B cell (primary cell): Measurements from ENCODE around the gene CRISPLD2. TPM values are rescaled to one million over a fixed set of nuclear protein-coding genes. Genes with fewer than 3 reads are reported as not detected.

Experiments
- ATAC-seq: fragments of 200-7000 bp; cut with Tn5 transposase; one replicate; pipeline ENCODE4 v1.10.0; 2021; ENCODE audit warnings: low read depth, mild to moderate bottlenecking, moderate number of reproducible peaks, moderate library complexity
- CTCF ChIA-PET: fragments of 350-600 bp; sonication (Branson Sonifier 250); formaldehyde crosslinking; loops from one replicate; lab custom pipeline; 2021; ENCODE audit warnings: antibody characterized with exemption, inconsistent platforms; lab: Charles Lee
- POLR2A ChIA-PET: fragments of 350-600 bp; sonication (Branson Sonifier 250); formaldehyde crosslinking; loops from one replicate; lab custom pipeline; 2021; ENCODE audit warnings: antibody characterized with exemption; lab: Charles Lee
- DNase-seq: peaks from one replicate; pipeline ENCODE4 v3.0.0; 2013
- H2AFZ ChIP-seq: 2 replicates; pipeline ENCODE4 v1.6.1; 2012; ENCODE audit warnings: mild to moderate bottlenecking, low read depth, low read length; ENCODE audit not compliant: insufficient read depth, poor library complexity, severe bottlenecking
- H3K27ac ChIP-seq, 2 donors: 1 replicate in 1 of 2; 2 replicates in 1 of 2; pipeline ENCODE4 v1.5.1; 2012 to 2013; ENCODE audit warnings: low read length in 2 of 2, mild to moderate bottlenecking in 2 of 2, moderate library complexity in 1 of 2
- H3K27me3 ChIP-seq, 4 experiments: fragments of 200-600 bp in 1 of 4; sonication (generic) in 1 of 4; replicated peaks in 1 of 4; 1 replicate in 2 of 4; 2 replicates in 2 of 4; pipeline versions ENCODE4 v1.6.1 to v1.7.0; 2013 to 2016; ENCODE audit warnings: low read length in 3 of 4, mild to moderate bottlenecking in 2 of 4, mixed read lengths in 1 of 4, moderate library complexity in 1 of 4; ENCODE audit not compliant: insufficient read depth in 4 of 4, control insufficient read depth in 3 of 4; ENCODE audit errors: control extremely low read depth in 1 of 4
- H3K36me3 ChIP-seq, 2 experiments: replicated peaks in 1 of 2; 1 replicate in 1 of 2; 2 replicates in 1 of 2; pipeline versions ENCODE4 v1.6.1 to v1.7.1; 2013; ENCODE audit warnings: low read length in 1 of 2; ENCODE audit not compliant: insufficient read depth in 2 of 2, control insufficient read depth in 1 of 2; ENCODE audit errors: control extremely low read depth in 1 of 2, extremely low read depth in 1 of 2
- H3K4me1 ChIP-seq, 2 donors: fragments of 200-600 bp in 1 of 2; sonication (generic) in 1 of 2; 1 replicate in 1 of 2; 2 replicates in 1 of 2; pipeline versions ENCODE4 v1.5.1 to v1.6.1; 2013 to 2017; ENCODE audit warnings: low read length in 2 of 2; ENCODE audit not compliant: control insufficient read depth in 2 of 2, insufficient read depth in 2 of 2
- H3K4me2 ChIP-seq: replicated peaks from 2 replicates; pipeline ENCODE3; 2012; ENCODE audit warnings: mild to moderate bottlenecking, low read depth, low read length; ENCODE audit not compliant: poor library complexity, severe bottlenecking
- H3K4me3 ChIP-seq, 5 experiments: fragments of 200-600 bp in 1 of 5; sonication (generic) in 1 of 5; 1 replicate in 3 of 5; 2 replicates in 2 of 5; pipeline versions ENCODE4 v1.5.1 to v1.7.0; 2011 to 2016; ENCODE audit warnings: low read length in 4 of 5, mild to moderate bottlenecking in 4 of 5, low read depth in 2 of 5, control low read depth in 1 of 5, moderate library complexity in 1 of 5; ENCODE audit not compliant: insufficient read depth in 1 of 5; ENCODE audit errors: control extremely low read depth in 1 of 5, extremely low read depth in 1 of 5
- H3K79me2 ChIP-seq: fragments of 200-600 bp; sonication (generic); one replicate; pipeline ENCODE4 v1.6.0; 2016; ENCODE audit warnings: low read length; ENCODE audit not compliant: control insufficient read depth, insufficient read depth
- H3K9ac ChIP-seq: fragments of 200-600 bp; sonication (generic); 2 replicates; pipeline ENCODE4 v1.6.1; 2017; ENCODE audit warnings: mild to moderate bottlenecking, low read length, moderate library complexity
- H3K9me3 ChIP-seq, 3 donors: one replicate each; pipeline versions ENCODE4 v1.6.1 to v1.7.1; 2013; ENCODE audit warnings: low read length in 2 of 3; ENCODE audit not compliant: control insufficient read depth in 2 of 3, insufficient read depth in 1 of 3; ENCODE audit errors: control extremely low read depth in 1 of 3
- H4K20me1 ChIP-seq: 2 replicates; pipeline ENCODE4 v1.6.0; 2012; ENCODE audit warnings: mild to moderate bottlenecking, low read length; ENCODE audit not compliant: insufficient read depth, control insufficient read depth, poor library complexity, severe bottlenecking
- H3K27ac Mint-ChIP-seq: one replicate; pipeline ENCODE4 v1.8.0; 2021; ENCODE audit warnings: mixed read lengths
- H3K27me3 Mint-ChIP-seq: one replicate; pipeline ENCODE4 v1.8.0; 2021; ENCODE audit warnings: mixed read lengths
- H3K4me1 Mint-ChIP-seq: one replicate; pipeline ENCODE4 v1.8.0; 2021; ENCODE audit warnings: mixed read lengths
- H3K4me3 Mint-ChIP-seq: one replicate; pipeline ENCODE4 v1.8.0; 2021; ENCODE audit warnings: mixed read lengths
- H3K9me3 Mint-ChIP-seq: one replicate; pipeline ENCODE4 v1.8.0; 2022; ENCODE audit warnings: mixed read lengths; ENCODE audit not compliant: insufficient read depth
- EZH2 ChIP-seq: IDR thresholded peaks from 2 replicates; pipeline ENCODE4 v1.6.1; 2012; ENCODE audit warnings: borderline replicate concordance, low read depth, mild to moderate bottlenecking, moderate library complexity, low read length; ENCODE audit not compliant: insufficient read depth, poor library complexity, severe bottlenecking
- WGBS: methylation state at CpG from one replicate; pipeline ENCODE4 v1.1.5; 2013; ENCODE audit warnings: missing lambda C conversion rate; ENCODE audit not compliant: insufficient coverage; 5-methylcytosine and 5-hydroxymethylcytosine counted together
- intact Hi-C: fragments of 100-400 bp; cut with micrococcal nuclease; formaldehyde crosslinking; loops from one replicate; pipeline ENCODE4 v1.10.0; 2022
- polyA plus RNA-seq: library from polyadenylated mRNA; depleted of rRNA; stranded (reverse); fragments of >200 nt; gene quantifications from 2 replicates; pipeline ENCODE4 v1.2.3, GENCODE V29; 2012
- total RNA-seq, 2 donors: library from RNA; stranded (reverse); fragments of 120-200 nt in 1 of 2; gene quantifications; 1 replicate in 1 of 2; 2 replicates in 1 of 2; pipeline versions ENCODE4 v1.2.3 to v1.2.4, GENCODE V29; 2013 to 2022
- TF ChIP-seq, protein P1 (sequence below): fragments of 200-600 bp; IDR thresholded peaks from one replicate; pipeline ENCODE4 v1.8.0; 2022; ENCODE audit warnings: antibody characterized with exemption, mild to moderate bottlenecking

The CRISPLD2 gene
- total and polyA plus RNA-seq, 2 donors (not counting 1 experiment from before 2014, with no cell fraction given) = 0.25 to 0.37 TPM

DNA sequence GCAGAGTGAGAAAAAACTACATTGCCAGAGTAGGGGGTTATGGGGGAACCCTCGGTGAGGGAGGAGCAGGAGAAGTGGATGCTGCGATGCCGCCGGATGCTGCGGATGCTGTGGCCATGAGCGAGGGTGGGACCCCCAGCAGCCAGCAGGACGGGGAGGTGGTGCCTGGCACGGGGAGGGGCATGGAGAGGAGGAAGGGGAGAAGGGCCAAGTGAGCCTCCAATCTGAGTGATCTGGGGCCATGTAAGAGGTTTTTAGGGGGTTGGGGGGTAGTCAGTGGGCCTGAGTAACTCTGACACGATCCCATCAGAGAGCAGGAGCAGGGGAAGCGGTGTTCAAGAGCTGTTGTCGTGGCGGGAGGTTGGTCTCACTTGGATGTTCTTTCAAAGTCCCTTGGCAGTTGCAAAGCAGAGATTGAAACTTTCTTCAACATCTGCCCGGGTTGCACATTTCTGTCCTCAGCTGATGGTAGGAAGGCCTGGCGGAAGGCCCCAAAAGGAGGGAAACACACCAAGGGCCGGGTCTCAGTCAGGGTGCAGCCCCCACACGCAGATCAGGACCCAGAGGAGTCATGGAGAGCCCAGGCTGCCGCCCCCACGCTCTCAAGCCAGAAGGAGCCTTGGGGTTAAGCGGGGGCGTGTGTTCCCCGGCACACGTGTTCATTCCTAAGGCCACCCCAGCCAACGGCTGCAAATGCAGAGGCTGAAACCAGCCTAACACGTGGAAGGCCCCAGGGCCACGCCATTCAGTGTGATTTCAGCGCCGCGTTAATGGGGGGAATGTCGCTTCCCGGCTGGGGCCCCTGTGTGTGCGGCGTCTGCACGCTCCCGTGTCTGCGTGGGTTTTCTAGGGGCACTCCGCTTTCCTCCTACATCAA, 109.9 kb downstream of the CRISPLD2 start:
- H3K9ac ChIP-seq = no peak overlapping the region
- CTCF ChIA-PET = no interaction called here
- no peaks in the 10 kb centered on the region for H3K36me3 ChIP-seq
- Mint-ChIP-seq H3K27ac (no peak overlapping the region), H3K4me1 (peaks cover 1% of the 10 kb centered on the region), H3K4me3 (no peak overlapping the region), H3K27me3 (peaks cover 3% of the 10 kb centered on the region), H3K9me3 (no peaks in the 10 kb centered on the region)
- H3K4me2 ChIP-seq = no peak overlapping the region
- intact Hi-C loops = no loop called here
- no peak for ATAC-seq
- peaks cover 0 to 20% (median 0%) of the 10 kb centered on the region in 3 donors for H3K9me3 ChIP-seq
- H3K4me1 ChIP-seq = no peaks in the 10 kb centered on the region
- TF ChIP-seq EZH2 = no peak
- TF ChIP-seq, protein P1, sequence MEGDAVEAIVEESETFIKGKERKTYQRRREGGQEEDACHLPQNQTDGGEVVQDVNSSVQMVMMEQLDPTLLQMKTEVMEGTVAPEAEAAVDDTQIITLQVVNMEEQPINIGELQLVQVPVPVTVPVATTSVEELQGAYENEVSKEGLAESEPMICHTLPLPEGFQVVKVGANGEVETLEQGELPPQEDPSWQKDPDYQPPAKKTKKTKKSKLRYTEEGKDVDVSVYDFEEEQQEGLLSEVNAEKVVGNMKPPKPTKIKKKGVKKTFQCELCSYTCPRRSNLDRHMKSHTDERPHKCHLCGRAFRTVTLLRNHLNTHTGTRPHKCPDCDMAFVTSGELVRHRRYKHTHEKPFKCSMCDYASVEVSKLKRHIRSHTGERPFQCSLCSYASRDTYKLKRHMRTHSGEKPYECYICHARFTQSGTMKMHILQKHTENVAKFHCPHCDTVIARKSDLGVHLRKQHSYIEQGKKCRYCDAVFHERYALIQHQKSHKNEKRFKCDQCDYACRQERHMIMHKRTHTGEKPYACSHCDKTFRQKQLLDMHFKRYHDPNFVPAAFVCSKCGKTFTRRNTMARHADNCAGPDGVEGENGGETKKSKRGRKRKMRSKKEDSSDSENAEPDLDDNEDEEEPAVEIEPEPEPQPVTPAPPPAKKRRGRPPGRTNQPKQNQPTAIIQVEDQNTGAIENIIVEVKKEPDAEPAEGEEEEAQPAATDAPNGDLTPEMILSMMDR = no peak
- POLR2A ChIA-PET = no interaction called here
- WGBS = 84% methylated on average over 27 of the region's 36 CpGs
- H4K20me1 ChIP-seq = no peaks in the 10 kb centered on the region
- H3K79me2 ChIP-seq = no peaks in the 10 kb centered on the region
- no peaks in the 10 kb centered on the region for H3K27me3 ChIP-seq
- H3K4me3 ChIP-seq = no peak overlapping the region
- no peak overlapping the region for H2AFZ ChIP-seq
- DNase-seq = no peak
- H3K27ac ChIP-seq = no peak overlapping the region
